Osteocyte (in vitro differentiated cells): Measurements from ENCODE around the gene PCP2. TPM values are rescaled to one million over a fixed set of nuclear protein-coding genes. Genes with fewer than 3 reads are reported as not detected.

Experiments
- DNase-seq: peaks from one replicate; pipeline ENCODE4 v3.0.0; 2021; ENCODE audit warnings: mixed read lengths; ENCODE audit not compliant: unreplicated experiment; ENCODE audit errors: extremely low spot score
- H3K27ac Mint-ChIP-seq: one replicate; pipeline ENCODE4 v1.8.0; 2021; ENCODE audit warnings: mild to moderate bottlenecking, mixed read lengths; ENCODE audit not compliant: unreplicated experiment
- H3K27me3 Mint-ChIP-seq: one replicate; pipeline ENCODE4 v1.8.0; 2021; ENCODE audit warnings: mixed read lengths; ENCODE audit not compliant: unreplicated experiment
- H3K36me3 Mint-ChIP-seq: one replicate; pipeline ENCODE4 v1.8.0; 2021; ENCODE audit warnings: mixed read lengths; ENCODE audit not compliant: unreplicated experiment
- H3K4me1 Mint-ChIP-seq: one replicate; pipeline ENCODE4 v1.8.0; 2021; ENCODE audit warnings: mixed read lengths; ENCODE audit not compliant: unreplicated experiment
- H3K4me3 Mint-ChIP-seq: one replicate; pipeline ENCODE4 v1.8.0; 2021; ENCODE audit warnings: mild to moderate bottlenecking, moderate library complexity, mixed read lengths; ENCODE audit not compliant: unreplicated experiment
- H3K9me3 Mint-ChIP-seq: one replicate; pipeline ENCODE4 v1.8.0; 2021; ENCODE audit warnings: mixed read lengths; ENCODE audit not compliant: unreplicated experiment
- total RNA-seq: library from RNA; stranded (reverse); gene quantifications from 2 replicates; pipeline ENCODE4 v1.2.1, GENCODE V29; 2021
- TF ChIP-seq, protein P1 (sequence below): fragments of 200-600 bp; sonication (generic); IDR thresholded peaks from 2 replicates; pipeline ENCODE4 v1.5.0; 2021; ENCODE audit warnings: antibody characterized with exemption, mild to moderate bottlenecking, moderate library complexity

PCP2 gene
- total RNA-seq, 1 donor from 2014 or later = not detected

DNA sequence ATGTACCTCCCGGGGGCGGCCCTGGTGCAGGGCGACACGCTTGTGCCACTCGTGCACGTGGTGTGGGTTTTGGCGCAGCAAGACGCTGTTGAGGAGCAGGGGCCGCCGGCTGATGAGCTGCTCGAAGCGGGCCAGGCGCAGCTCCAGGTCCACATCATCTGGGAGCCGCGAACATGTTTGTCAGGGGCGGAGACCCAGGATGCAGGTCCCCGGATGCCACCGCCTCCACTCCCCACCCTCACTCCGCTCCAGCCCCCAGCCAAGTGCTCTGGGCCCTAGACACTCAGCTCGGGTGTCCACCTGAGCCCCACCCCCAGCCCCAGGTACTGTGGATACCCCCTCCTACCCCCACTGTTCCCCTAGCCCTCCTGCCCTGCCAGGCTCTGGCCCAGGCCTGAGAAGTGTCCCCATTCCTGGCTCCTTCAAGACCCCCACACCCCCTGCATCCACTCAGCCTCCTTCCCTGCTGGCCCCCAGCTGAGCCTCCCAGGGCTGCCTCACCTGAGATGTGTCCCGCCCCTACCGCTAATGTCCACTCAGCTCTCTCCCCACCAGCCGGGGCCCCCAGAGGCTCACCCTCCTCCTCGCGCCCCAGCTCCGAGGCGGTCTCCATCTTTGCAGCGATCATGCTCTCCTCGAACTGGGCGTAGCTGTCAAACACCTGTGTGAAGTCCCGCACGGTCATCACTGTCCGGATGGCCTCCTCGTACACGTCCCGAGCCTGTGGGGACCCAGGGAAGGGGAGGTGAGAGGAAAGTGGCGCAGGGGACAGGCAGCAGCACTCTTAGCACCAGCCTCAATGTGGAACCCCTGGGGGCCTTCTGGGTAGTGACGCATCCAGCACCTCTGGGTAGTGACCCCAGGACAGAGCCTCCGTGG, 9.6 kb downstream of the PCP2 start:
- DNase-seq = no peak
- no peak overlapping the region for H3K27ac Mint-ChIP-seq
- H3K36me3 Mint-ChIP-seq = peaks cover 15% of the 10 kb centered on the region
- peaks cover 11% of the 10 kb centered on the region for H3K4me1 Mint-ChIP-seq
- no peaks in the 10 kb centered on the region for H3K9me3 Mint-ChIP-seq
- H3K27me3 Mint-ChIP-seq = no peaks in the 10 kb centered on the region
- TF ChIP-seq, protein P1, sequence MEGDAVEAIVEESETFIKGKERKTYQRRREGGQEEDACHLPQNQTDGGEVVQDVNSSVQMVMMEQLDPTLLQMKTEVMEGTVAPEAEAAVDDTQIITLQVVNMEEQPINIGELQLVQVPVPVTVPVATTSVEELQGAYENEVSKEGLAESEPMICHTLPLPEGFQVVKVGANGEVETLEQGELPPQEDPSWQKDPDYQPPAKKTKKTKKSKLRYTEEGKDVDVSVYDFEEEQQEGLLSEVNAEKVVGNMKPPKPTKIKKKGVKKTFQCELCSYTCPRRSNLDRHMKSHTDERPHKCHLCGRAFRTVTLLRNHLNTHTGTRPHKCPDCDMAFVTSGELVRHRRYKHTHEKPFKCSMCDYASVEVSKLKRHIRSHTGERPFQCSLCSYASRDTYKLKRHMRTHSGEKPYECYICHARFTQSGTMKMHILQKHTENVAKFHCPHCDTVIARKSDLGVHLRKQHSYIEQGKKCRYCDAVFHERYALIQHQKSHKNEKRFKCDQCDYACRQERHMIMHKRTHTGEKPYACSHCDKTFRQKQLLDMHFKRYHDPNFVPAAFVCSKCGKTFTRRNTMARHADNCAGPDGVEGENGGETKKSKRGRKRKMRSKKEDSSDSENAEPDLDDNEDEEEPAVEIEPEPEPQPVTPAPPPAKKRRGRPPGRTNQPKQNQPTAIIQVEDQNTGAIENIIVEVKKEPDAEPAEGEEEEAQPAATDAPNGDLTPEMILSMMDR = no peak
- H3K4me3 Mint-ChIP-seq = no peak overlapping the region

DNA sequence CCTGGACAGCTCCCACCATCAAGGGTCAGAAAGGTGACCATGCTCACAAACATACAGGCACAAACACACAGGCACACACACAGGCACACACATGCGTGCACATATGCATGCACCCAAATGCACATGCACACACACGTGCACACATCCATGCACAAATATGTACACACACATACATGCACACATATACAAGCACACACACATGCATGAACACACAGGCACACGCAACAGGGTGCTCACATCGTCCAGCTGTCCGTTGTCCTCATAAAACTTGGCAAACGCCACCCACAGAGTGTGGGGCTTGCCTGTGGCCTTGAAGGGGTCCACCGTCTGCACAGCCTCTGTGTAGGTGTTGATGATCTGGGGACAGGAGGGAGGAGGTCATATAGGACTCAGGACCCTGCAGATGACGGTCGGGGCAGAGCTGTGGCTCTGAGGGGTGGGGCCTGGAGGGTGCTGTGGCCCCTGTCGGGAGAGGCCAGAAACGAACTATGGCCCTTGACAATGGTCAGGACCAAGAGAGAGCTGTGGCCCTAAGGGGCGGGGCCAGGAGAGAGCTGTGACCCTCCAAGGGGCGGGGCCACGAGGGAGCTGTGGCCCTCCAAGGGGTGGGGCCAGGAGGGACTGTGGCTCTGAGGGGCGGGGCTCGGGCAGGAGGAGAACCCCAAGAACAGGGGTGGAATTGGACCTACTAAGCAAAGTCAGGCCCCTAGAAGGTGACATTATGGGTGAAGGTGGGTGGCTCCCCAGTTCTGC, 10.4 kb downstream of the PCP2 start:
- no peak for DNase-seq
- Mint-ChIP-seq H3K27me3 (no peaks in the 10 kb centered on the region), H3K27ac (no peak overlapping the region), H3K36me3 (peaks cover 23% of the 10 kb centered on the region), H3K4me1 (peaks cover 4% of the 10 kb centered on the region), H3K9me3 (no peaks in the 10 kb centered on the region), H3K4me3 (no peak overlapping the region)
- TF ChIP-seq, protein P1 = no peak

DNA sequence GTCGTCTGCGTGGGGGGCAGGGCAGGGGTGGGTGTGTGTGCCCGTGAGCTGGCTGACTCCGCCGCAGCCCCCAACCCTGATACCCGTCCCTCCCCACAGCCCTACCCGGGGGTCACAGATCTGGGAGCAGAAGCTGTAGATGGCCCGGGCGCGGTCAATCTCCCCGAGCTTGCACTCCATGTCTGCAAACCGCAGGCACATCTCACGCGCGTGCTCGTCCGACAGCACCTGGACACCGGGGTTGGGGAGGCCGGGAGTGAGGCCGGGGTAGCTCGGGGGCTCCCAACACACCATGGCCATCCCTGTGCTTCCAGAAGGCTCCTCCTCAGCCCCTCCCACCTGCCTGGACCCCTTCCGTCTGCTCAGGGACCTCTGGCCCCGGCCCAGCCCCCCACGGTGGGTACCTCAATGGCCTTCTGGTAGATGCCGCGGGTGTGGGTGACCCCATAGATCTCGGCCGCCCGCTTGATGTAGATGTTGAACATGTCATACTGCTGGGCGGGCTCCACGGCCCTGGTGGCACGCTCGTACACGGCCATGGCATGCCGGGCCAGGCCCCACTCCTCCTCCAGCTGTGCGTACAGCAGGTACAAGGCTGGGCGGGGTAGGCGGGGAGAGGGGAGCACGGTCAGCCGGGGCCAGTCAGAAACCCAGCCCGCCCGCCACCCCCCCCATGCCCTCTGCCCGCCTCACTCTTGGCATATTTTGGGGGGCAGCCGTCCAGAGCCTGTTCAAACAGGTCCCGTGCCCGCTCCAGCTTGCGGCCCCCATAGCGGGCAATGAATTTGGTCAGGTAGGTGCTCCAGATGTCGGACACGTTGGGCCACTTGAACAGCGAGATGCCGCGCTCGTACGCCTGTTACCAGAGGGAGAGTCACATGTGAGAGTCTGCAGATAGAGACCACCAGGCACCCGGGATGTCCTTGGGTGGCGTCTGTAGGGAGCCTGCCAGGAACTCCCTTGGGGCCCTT, 12.8 kb downstream of the PCP2 start:
- DNase-seq = no peak
- no peaks in the 10 kb centered on the region for H3K27me3 Mint-ChIP-seq
- no peaks in the 10 kb centered on the region for H3K4me1 Mint-ChIP-seq
- no peaks in the 10 kb centered on the region for H3K9me3 Mint-ChIP-seq
- H3K27ac Mint-ChIP-seq = no peak overlapping the region
- TF ChIP-seq, protein P1 = no peak
- H3K4me3 Mint-ChIP-seq = no peak overlapping the region
- peaks cover 26% of the 10 kb centered on the region for H3K36me3 Mint-ChIP-seq

DNA sequence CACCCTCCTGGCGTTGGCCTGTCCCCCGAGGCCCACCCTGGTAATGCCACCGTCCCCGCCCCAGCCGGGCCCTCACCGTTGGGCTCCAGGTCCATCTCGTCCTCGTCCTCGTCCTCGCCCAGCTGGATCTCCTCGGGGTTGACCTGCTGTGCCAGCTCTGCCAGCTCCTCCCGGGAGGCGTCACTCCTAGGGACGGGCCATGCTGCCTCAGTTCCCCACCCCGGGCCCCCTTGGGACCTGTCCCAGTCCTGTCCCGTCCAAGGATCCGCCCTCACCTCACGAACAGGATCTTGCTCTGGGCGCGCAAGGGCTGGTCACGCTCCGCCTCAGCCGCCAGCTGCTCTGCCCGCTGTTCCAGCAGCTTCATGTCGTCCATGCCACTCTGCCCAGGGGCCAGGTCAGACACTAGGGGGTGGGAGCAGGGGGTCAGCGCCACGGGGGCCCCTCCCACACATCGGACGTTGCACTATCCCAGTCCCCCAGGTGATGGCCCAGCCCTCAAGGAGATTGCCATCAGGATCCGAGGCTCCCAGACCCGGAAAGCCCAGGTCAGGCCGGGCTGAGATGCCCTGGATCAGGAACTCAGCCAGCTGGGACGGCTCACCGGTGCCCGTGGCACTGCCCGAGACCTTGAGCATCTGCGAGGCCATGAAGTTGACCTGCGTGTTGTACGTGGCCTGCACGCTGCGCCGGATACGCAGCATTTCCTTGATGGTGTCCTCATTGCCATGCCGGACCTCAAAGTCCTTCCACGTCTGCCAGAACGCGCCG, 13.7 kb downstream of the PCP2 start:
- TF ChIP-seq, protein P1 = no peak
- Mint-ChIP-seq H3K9me3 (no peaks in the 10 kb centered on the region), H3K27ac (no peak overlapping the region), H3K27me3 (no peaks in the 10 kb centered on the region), H3K36me3 (peaks cover 26% of the 10 kb centered on the region), H3K4me1 (no peaks in the 10 kb centered on the region), H3K4me3 (no peak overlapping the region)
- no peak for DNase-seq
